C1 segment of cervical spinal cord (tissue), 14 donors: ENCODE results near the gene HSPA13.
"Not testable (repeated sequence)": the region's sequence is repeated elsewhere in the genome, so short reads cannot be mapped to it uniquely, and the experiment has no call there.

ENCODE experiments used
- DNase-seq, 14 donors: peaks; one replicate each; lab custom pipeline; 2025; lab: John Stamatoyannopoulos, UW

The HSPA13 gene, protein sequence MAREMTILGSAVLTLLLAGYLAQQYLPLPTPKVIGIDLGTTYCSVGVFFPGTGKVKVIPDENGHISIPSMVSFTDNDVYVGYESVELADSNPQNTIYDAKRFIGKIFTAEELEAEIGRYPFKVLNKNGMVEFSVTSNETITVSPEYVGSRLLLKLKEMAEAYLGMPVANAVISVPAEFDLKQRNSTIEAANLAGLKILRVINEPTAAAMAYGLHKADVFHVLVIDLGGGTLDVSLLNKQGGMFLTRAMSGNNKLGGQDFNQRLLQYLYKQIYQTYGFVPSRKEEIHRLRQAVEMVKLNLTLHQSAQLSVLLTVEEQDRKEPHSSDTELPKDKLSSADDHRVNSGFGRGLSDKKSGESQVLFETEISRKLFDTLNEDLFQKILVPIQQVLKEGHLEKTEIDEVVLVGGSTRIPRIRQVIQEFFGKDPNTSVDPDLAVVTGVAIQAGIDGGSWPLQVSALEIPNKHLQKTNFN

DNA sequence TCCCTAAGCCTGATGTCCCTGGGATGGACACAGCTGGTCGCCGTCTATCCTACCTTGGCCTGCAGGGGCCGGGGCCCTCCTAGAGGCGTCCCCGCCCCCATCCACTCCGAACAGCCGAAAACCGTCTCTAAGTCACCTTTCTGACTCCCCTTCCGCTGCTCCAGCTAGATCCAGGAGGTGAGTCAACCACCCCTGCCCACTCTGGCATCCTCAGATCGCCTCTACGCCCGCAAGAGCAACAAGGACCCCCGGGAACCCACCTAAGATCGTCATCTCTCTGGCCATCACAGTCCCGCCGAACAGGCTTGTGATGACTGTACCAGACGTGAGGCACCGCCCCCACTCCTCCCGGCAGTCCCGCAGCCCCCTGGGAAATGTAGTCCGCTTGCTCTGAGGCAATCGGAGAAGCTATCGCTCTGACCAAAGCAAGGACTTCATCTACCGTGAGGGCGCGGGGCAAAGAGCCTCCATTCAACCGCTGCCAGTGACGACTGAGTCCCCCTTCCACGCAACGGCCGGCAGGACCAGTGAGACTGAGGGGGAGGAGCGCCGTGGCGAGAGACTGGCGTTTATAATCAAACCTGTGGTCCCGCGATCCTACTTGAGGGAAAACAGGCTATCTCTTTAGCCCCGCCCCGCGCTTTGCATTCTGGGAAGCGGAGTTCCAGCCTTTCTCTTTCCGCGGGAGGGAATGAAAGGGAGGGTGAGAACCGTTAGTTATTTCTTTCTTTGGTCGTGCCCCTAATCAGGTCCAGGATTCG, at the start of gene HSPA13:
HSPA13 (minus strand) TSS at position 312 of the 761 bp plus-strand sequence; CDS start at position 285, 27 bp downstream.
- peak; percentile 90 to 100 (median 99) for DNase-seq

DNA sequence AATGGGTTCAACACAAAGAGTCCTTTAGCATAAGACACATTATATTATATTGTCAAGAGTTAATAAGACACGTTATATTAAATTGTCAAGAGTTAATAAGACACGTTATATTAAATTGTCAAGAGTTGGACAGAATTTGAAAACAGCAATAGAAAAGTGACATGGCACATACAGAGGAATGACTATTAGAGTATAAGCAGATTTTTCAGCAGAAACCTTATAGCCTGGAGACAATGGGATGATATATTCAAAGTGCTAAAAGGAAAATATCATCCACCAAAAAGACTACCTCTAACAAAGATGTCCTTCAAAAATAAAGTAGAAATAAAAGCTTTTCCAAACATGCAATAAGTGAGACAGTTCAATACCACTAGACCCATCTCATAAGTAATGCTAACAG, 36.0 kb upstream of the HSPA13 start:
- no peak for DNase-seq

DNA sequence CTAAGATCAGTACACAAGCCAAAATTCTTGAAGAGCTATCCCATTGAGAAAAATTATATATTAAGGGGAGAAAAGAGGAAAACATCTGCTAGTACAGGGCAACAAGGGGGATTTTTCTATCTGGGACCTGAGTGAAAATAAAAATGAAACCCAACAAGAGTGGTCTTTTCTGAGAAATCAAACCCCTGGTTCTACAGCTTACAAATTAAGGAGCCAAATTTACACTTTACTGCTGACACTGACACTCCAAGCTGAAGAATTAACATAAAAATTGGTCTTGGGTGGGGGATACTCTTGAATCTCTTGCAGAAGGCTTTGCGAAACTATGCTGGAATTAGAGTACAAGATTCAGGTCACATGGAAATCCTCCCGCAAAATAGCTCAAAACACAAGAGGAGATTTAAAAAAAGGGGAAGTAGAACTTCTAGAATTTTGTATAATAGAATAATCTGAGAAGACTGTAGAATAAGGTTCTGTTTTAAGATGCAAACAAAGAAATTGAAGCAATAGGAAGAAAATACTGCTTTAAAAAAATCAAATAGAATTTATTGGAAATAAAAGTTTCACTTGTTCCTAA, 32.1 kb upstream of the HSPA13 start:
- DNase-seq, result no peak

DNA sequence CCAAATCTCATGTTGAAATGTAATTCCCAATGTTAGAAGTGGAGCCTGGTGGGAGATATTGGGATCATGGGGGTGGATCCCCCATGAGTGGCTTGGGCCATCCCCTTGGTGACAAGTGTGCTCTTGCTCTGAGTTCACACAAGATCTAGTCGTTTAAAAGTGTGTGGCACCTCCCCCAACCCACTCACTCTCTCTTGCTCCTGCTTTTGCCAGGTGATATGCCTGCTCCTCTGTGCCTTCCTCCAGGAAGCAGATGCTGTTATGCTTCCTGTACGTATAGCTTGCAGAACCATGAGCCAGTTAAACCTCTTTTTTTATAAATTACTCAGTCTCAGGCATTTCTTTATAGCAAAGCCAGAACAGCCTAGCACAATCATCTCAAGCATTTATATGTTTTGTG, 23.0 kb upstream of the HSPA13 start:
- DNase-seq, result no peak

DNA sequence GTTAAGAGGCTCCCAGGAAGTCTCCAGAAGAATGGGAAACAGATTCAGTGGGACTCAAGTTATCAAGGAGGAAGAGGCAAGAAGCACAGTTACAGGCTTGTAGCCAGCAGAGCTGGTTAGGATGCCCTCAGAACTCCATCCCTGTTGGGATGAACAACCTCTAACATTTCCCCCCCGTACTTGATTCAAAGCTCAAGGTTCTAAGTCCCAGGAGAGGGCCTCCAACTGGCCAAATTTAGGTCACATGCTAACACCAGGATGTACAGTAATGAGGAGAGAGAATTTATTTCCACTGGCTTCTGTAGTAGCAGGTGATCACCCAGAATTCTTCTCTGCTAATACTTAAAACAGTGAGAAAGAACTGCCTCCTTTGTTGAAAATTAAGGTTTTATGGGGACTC, 22.3 kb upstream of the HSPA13 start:
- no peak for DNase-seq

DNA sequence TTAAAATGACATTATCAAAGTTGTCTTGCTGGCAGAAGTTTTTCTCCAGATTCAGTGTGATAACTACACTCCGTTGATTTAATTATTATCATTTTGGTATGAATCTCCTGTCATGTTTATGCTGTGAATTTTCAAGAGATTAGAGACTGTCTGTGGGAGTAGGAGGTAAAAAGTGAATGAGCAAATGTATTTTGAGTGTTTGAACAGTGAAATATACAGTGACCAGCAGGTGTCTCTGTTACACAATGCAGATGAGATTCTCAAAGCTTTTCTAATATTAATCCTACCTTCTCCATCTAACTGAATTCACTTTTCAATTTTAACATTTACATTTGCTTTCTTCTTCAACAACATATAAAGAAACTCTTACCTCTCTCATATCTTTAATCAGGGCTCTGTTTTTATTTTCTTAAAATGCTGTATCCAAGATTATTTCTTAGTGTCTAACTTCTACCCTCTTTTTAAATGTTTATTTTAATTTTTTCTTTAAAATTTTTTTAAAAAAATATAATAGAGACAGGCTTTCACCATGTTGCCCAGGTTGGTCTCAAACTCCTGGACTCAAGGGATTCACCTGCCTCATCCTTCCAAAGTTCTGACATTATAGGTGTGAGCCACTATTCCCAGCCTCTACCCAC, 20.9 kb upstream of the HSPA13 start:
- DNase-seq, result no peak

DNA sequence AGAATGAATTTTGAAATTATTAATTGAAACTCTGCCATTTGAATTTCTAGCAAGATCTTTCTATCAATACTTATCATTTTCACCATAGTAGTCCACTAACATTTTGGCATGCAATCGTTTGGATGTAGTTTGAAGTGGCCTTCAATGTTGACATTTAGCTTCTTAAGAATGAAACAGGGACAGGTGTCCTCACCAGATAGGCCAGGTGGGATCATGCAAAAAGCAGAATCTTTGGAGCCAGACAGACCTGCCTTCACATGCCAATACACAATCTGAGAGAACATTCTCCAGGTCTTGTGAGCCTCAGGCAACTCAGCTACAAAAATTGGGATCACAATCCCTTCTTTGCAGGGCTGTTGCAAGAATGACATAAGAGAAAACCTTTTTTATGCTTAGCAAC, 18.3 kb upstream of the HSPA13 start:
- no peak for DNase-seq

DNA sequence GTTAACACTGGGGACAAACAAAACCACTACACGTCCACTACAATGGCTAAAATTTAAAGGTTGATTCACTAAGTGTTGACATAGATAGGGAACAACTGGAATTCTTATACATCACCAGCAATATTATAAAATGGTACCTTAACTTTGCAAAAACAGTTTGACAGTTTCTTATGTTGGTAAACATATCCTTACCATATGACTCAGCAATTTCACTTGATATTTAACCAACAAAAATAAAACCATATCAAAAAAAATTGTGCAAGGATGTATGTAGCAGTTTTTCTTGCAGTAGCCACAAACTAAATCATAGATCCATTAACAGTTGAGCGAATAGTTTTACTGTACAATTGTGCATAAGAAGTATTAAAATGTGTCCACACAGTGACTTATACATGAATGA, 5.3 kb upstream of the HSPA13 start:
- DNase-seq, result no peak

DNA sequence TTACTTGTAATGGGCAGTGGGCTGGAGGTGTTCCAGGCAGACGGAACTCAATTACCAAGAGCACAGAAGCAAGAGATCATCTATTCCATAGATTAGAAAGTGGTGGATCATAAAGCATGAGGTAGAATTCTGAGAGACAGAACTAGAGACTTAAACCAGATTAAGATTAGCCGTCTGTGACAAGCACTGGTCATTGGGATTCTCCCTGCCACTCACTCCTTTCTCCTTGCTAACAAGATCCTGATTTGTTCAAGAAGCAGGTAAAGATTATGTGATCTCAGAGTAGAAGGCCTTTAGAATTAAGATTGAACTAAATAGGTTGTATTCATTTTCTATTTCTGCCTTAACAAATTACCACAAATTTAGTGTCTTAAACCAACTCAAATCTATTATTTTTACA, 1.5 kb upstream of the HSPA13 start:
- DNase-seq, result no peak

DNA sequence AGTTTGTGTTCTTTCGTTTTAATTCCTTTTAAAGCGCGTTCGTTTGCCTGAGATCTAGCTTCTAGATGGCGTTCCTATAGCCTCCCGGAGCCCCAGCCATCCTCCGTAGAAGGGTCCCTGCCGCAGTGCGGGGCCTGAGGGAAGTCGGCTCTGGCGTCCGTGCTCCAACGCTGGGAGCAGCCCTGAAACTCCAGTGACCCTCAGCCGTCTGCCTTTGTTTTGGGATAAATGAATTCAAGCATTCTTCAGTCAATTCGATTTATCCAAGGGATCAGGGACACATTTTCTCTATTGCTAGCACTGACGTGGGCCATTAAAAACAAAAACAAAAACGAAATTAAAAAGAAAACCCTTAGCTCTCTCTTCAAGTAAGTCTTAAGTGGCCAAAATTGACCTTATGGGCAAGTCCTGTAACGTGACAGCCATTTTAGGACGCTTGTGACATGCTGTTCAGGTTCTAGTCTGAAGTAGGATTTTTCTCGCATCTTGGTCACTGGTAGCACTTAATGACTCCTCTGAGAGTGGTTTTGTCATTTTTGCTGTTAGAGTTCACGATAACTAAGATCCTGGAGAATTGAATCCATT, 742 bp upstream of the HSPA13 start:
- DNase-seq, result peak in 2 of 14 donors; percentile 37 to 39

DNA sequence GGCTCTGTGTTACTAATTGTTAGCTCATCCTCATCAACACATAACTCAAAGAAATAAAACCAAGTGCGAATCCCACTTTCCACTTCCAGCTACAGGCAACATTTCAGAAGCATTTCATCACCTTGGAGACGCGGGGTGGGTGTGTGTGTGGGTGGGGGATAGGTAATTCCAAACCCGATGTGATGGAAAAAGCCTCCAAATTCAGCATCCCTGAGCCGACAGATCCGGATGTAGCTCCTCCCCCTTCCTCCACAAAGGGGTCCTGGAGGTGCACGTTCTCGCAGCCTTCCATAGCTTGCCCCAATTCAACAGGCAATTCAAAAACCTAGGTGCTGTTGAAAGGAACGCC, 486 bp downstream of the HSPA13 start:
- DNase-seq, result peak in 1 of 14 donors; percentile 14

DNA sequence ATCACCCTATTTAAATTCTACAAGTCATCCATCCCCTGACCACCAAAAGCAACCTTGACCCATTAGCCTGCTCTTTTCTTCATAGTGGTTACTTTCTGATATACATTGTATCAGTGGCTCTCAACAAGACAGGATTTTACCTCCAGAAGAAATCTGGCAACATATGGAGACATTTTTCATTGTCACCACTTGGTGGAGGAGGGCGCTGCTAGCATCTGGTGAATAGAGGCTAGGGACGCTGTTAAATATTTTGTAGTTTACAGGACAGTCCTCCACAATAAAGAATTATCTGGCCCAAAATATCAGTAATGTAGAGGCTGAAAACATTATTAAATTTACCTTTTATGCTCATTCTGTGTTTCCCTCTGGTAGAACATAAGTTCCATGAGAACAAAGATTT, 6.1 kb downstream of the HSPA13 start:
- DNase-seq, result no peak

DNA sequence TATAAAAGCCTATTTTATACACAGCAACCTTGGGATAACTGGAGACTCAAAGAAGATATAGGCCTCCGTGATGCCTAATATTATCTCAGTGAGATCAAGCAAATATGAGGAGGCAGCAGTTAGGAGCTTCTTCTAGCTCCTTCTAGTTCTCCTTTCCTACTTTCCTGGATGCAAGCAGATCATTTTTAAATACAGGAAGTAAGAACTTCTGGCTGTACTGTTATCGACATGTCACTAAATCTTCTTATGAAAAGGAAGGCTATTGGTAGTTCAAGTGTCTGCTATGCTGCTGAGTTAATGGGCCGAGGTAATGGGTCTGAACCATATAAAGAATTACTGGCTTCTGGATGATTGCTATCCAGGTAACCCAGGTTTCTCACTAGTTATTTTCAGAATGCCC, 15.9 kb downstream of the HSPA13 start:
- DNase-seq, result no peak

DNA sequence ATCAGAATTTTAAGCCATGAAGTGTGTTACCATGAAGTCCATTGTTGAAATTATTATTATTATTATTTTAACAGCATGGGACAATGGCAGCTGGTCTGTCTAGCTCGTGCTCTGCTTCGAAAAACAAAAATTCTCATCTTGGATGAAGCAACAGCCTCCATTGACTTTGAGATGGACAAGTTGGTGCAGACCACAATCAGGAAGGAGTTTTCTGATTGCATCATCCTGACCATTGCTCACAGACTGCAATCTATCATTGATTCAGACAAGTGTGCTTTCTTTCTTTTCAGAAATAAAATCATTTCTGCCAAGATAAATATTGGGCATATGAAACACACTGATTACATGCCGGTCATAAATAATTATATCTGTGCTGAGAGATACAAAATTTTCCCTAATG, 21.0 kb downstream of the HSPA13 start:
- no peak for DNase-seq

DNA sequence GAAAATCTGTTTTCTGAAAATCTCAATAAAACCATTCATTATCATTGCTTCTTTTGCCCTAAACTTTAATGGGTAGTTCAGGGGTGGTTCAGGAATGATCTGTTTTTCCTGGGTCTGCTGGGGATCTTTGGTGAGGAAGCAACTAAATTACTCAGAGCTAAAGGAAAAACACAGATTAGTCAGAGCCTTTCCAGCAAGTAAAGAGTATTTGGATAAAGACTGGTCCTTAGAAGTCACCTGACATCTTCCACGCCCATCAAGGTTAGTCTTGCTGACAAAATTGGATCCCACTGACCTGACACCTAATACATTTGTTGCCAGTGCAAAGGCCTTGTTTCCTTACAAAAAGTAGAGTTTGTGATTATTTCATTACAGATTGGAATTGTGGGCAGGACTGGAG, 24.2 kb downstream of the HSPA13 start:
- DNase-seq, result no peak

DNA sequence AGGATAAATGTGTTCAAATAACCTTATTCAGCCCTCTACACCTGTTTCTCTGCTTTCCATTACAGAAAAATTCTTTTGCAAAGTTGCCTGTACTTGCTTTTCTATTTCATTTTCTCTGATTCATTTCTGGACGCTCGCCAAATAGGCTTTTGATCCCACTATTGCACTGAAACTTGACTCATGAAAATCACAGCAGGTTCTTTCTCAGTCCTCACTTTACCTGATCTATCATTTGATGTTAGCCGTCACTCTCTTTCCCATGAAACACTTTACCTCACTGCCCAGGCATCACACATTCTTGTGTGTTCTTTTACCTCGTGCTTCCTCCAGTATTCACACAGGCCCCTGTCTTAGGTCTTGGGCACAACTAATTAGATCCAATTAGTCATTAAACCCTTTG, 26.2 kb downstream of the HSPA13 start:
- no peak for DNase-seq

DNA sequence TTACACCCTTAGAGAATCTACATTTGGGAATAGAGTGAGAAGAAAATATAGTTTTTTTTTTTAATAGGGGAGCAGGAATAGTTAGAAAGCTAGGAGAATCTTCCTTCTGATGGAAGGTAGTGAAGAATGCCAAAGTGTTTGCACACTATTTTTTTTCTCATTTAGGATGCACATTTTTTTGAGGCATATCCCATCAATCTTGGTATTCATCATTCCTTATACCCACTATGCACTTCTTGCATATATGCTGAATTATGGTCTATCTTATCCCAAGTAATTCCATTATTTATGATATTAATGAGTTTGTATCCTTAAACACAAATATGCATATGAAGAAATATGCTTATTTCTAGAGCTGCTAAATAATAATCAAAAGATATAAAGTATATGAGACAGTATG, 28.4 kb downstream of the HSPA13 start:
- no peak for DNase-seq

DNA sequence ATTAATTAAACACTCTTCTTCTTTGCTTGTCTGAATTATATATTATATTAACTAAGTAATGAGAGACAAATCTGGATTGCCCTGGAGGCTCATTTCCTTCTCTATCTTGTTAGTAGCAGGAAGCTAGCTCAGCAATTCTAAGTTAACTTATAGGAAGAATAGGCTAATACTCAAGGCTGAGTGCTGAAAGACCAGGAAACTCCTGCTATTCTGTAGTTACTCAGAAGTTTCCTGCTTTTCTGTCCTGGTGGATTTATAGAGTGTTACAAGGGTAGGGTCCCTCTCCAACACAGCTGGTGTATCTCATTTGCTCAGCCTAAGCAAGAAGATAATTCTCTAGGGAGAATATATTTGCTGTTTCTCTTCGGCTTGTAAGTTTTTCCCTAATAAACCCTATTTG, 29.2 kb downstream of the HSPA13 start:
- no peak for DNase-seq

DNA sequence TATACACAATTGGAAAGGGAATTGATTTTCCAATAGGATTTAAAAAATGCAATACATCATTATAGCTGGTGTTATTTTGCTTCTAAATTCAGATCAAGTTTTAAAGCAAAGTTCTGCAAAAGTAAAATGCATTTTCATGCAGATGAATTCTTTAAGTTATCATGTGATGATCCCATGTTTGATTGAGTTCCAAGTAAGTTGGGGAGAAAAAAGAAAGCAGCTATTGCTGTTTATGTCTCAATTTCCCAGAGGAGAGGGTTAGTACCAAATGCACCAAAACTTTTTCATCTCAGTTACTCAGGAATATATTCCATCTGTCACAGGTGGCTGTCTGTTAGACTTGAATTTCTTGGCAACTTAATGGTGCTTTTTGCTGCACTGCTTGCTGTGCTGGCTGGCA, 29.7 kb downstream of the HSPA13 start:
- DNase-seq, result no peak

DNA sequence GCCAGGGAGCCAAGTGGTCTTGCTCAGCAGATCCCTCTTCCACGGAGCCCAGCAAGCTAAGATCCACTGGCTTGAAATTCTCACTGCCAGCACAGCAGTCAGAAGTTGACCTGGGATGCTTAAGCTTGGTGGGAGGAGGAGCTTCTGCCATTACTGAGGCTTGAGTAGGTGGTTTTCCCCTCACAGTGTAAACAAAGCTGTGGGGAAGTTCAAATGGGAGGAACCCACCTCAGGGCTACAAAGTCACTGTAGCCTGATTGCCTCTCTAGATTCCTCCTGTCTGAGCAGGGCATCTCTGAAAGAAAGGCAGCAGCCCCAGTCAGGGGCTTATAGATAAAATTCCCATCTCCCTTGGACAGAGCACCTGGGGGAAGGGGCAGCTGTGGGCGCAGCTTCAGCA, 55.6 kb downstream of the HSPA13 start:
- DNase-seq, result not testable (repeated sequence)

DNA sequence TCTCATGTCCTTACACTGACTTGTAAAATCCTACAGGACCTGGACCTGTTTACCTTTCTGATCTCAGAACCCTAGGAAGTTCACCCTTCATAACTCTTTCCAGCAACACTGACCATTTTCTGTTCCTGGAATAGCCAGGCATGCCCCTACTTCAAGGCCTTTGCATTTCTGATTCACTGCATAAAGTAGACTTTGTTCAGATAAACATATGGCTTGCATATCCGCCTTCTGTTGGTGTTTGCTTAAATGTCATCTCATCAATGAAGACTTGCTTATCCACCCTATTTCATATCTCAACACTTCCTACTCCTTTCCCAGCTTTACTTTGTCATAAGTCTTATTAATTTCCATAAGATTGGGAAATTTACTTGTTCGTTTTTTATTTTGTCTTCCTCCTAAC, 57.4 kb downstream of the HSPA13 start:
- no peak for DNase-seq
